Lung (tissue), 12 donors: ENCODE data around the gene DDX31. TPM values are rescaled to one million over a fixed set of nuclear protein-coding genes. Genes with fewer than 3 reads are reported as not detected.

Experiments
- ATAC-seq: fragments of 200-7000 bp; cut with Tn5 transposase; one replicate; pipeline ENCODE4 v1.9.1; 2020; ENCODE audit warnings: moderate number of reproducible peaks; ENCODE audit not compliant: insufficient read depth, low FRiP score
- DNase-seq, 3 donors: peaks; one replicate each; pipeline ENCODE4 v3.0.0-alpha.2; 2013 to 2017
- H3K27ac ChIP-seq, 2 donors: one replicate each; pipeline ENCODE4 v1.5.1; 2013; ENCODE audit warnings: mild to moderate bottlenecking in 2 of 2, moderate library complexity in 2 of 2, control low read depth in 1 of 2, inconsistent platforms in 1 of 2, low read depth in 1 of 2, low read length in 1 of 2
- H3K27me3 ChIP-seq, 3 donors: one replicate each; pipeline ENCODE4 v1.5.1; 2013; ENCODE audit warnings: low read length in 2 of 3; ENCODE audit not compliant: control insufficient read depth in 3 of 3, insufficient read depth in 3 of 3
- H3K36me3 ChIP-seq, 4 donors: one replicate each; pipeline ENCODE4 v1.5.1; 2013; ENCODE audit warnings: low read length in 4 of 4, mild to moderate bottlenecking in 1 of 4, moderate library complexity in 1 of 4; ENCODE audit not compliant: control insufficient read depth in 4 of 4, insufficient read depth in 4 of 4
- H3K4me1 ChIP-seq, 5 donors: one replicate each; pipeline ENCODE4 v1.5.1; 2013; ENCODE audit warnings: low read length in 5 of 5, mild to moderate bottlenecking in 2 of 5, moderate library complexity in 1 of 5; ENCODE audit not compliant: control insufficient read depth in 5 of 5, insufficient read depth in 5 of 5
- H3K4me3 ChIP-seq: one replicate; pipeline ENCODE4 v1.5.1; 2013; ENCODE audit warnings: mild to moderate bottlenecking, control low read depth, moderate library complexity
- H3K9ac ChIP-seq, 2 donors: one replicate each; pipeline ENCODE4 v1.5.1; 2013; ENCODE audit warnings: low read length in 2 of 2, control low read depth in 1 of 2; ENCODE audit not compliant: insufficient read depth in 1 of 2
- H3K9me3 ChIP-seq, 4 donors: one replicate each; pipeline ENCODE4 v1.5.1; 2013; ENCODE audit warnings: low read length in 3 of 4, mild to moderate bottlenecking in 1 of 4, moderate library complexity in 1 of 4; ENCODE audit not compliant: control insufficient read depth in 4 of 4, insufficient read depth in 3 of 4
- CTCF ChIP-seq: IDR thresholded peaks from 2 replicates; pipeline ENCODE4 v1.5.1; 2012; ENCODE audit warnings: mild to moderate bottlenecking; ENCODE audit errors: control extremely low read depth, extremely low read depth
- WGBS, 2 donors: extraction: QIAGEN DNeasy Blood & Tissue Kit; methylation state at CpG; one replicate each; pipeline ENCODE4 v1.1.7; 2013; 5-methylcytosine and 5-hydroxymethylcytosine counted together
- polyA plus RNA-seq, 2 donors: library from polyadenylated mRNA; stranded (reverse); fragments of 200-250 nt; gene quantifications; one replicate each; pipeline ENCODE4 v1.2.1, GENCODE V29; 2013
- total RNA-seq, 2 donors: library from RNA; depleted of rRNA in 1 of 2; stranded (reverse); fragments of >200 nt in 1 of 2; gene quantifications; one replicate each; pipeline ENCODE4 v1.2.1, GENCODE V29; 2014 to 2021
- donor health status: control.
- donor health status: control.
- donor health status: Bipolar disorder and iron deficiency.
- donor health status: healthy.
- donor health status: DM: yes; HTN: yes; CAD: no.

The DDX31 gene
- total and polyA plus RNA-seq, 4 donors, result 8.1 to 14.8 (median 11.7) TPM

- ATAC-seq (no peak), DNase-seq (no peak)
- no peaks in the 10 kb centered on the region for H3K4me1 ChIP-seq
- H3K27me3 ChIP-seq, result no peaks in the 10 kb centered on the region
- H3K4me3 ChIP-seq, result no peak overlapping the region
- peaks cover 35 to 66% (median 41%) of the 10 kb centered on the region in 4 donors for H3K36me3 ChIP-seq
- H3K27ac ChIP-seq, result no peak overlapping the region
- peaks cover 0 to 3% (median 0%) of the 10 kb centered on the region in 4 donors for H3K9me3 ChIP-seq
- no peak overlapping the region for H3K9ac ChIP-seq
- TF ChIP-seq CTCF, result no peak
- 84 to 95% methylated on average over 2 of the region's 2 CpGs for WGBS, 2 donors
Observed at GRCh38 chr9:132647806-132648205, 22.0 kb downstream of the DDX31 start.

- Histone ChIP-seq H3K4me3 (no peak overlapping the region), H3K4me1 (no peaks in the 10 kb centered on the region), H3K9me3 (peaks cover 0 to 3% (median 0%) of the 10 kb centered on the region in 4 donors), H3K9ac (no peak overlapping the region), H3K27ac (no peak overlapping the region), H3K27me3 (no peaks in the 10 kb centered on the region), H3K36me3 (peaks cover 35 to 66% (median 40%) of the 10 kb centered on the region in 4 donors)
- WGBS, 2 donors, result 90% methylated on average over 4 of the region's 4 CpGs
- ATAC-seq (no peak), DNase-seq (no peak)
- TF ChIP-seq CTCF, result no peak
Observed at GRCh38 chr9:132647355-132647754, 22.4 kb downstream of the DDX31 start.

- H3K9me3 ChIP-seq, result peaks cover 0 to 3% (median 0%) of the 10 kb centered on the region in 4 donors
- H3K27ac ChIP-seq, result no peak overlapping the region
- ATAC-seq (no peak), DNase-seq (no peak)
- no peak overlapping the region for H3K4me3 ChIP-seq
- H3K9ac ChIP-seq, result no peak overlapping the region
- no peaks in the 10 kb centered on the region for H3K4me1 ChIP-seq
- peaks cover 35 to 70% (median 39%) of the 10 kb centered on the region in 4 donors for H3K36me3 ChIP-seq
- WGBS, 2 donors, result 95 to 99% methylated on average over 7 of the region's 7 CpGs
- H3K27me3 ChIP-seq, result no peaks in the 10 kb centered on the region
- no peak for TF ChIP-seq CTCF
Observed at GRCh38 chr9:132646726-132647125, 23.1 kb downstream of the DDX31 start.

- Histone ChIP-seq H3K27me3 (no peaks in the 10 kb centered on the region), H3K4me3 (no peak overlapping the region), H3K4me1 (no peaks in the 10 kb centered on the region), H3K9me3 (peaks cover 0 to 3% (median 0%) of the 10 kb centered on the region in 4 donors), H3K27ac (no peak overlapping the region), H3K9ac (no peak overlapping the region), H3K36me3 (peaks cover 40 to 71% (median 44%) of the 10 kb centered on the region in 4 donors)
- DNase-seq, result no peak
- WGBS, 2 donors, result 95 to 98% methylated on average over 15 of the region's 15 CpGs
- no peak for ATAC-seq
- TF ChIP-seq CTCF, result no peak
Observed at GRCh38 chr9:132645711-132646110, 24.1 kb downstream of the DDX31 start.
